ENCODE measurements around the gene OPA3. TPM values are rescaled to one million over a fixed set of nuclear protein-coding genes. Genes with fewer than 3 reads are reported as not detected.

OPA3 gene
- total RNA-seq, 1 experiment from 2014 or later = 16.8 TPM

GRCh38 chr19:45509692-45510015 is 74.9 kb downstream of the OPA3 start:
- no peak for TF ChIP-seq CTCF (IDR thresholded peaks at IDR 0.05; ENCODE audit: unreplicated experiment)
- Mint-ChIP-seq H3K4me3 (ENCODE audit: unreplicated experiment) (peak overlapping the region; percentile 99), H3K27me3 (ENCODE audit: insufficient read depth, unreplicated experiment) (no peaks in the 10 kb centered on the region), H3K36me3 (ENCODE audit: insufficient read depth, unreplicated experiment) (peaks cover 12% of the 10 kb centered on the region), H3K4me1 (ENCODE audit: insufficient read depth, unreplicated experiment) (peaks cover 34% of the 10 kb centered on the region), H3K9me3 (ENCODE audit: unreplicated experiment) (no peaks in the 10 kb centered on the region), H3K27ac (ENCODE audit: low read depth, unreplicated experiment) (peak overlapping the region; percentile 91)
- intact Hi-C loops (cut with micrococcal nuclease) = loop anchor here (5.0 kb wide), 2 partner anchors 58 to 133 kb away; no protein-coding TSS in a partner anchor
- BruUV-seq (replicated peaks) = no TSS peak
- DNase-seq (ENCODE audit: unreplicated experiment) = no peak
- ChIA-PET POLR2A (interaction anchor here (0.6 to 1.5 kb wide), 5 partner anchors 24 to 353 kb away, joined by 3 to 4 read pairs (median 3); partner anchors contain the start of gene SYMPK), CTCF (no interaction called here)

- Mint-ChIP-seq H3K27ac (ENCODE audit: low read depth, unreplicated experiment) (peak overlapping the region; percentile 91), H3K4me1 (ENCODE audit: insufficient read depth, unreplicated experiment) (peaks cover 32% of the 10 kb centered on the region), H3K4me3 (ENCODE audit: unreplicated experiment) (peak overlapping the region; percentile 99), H3K27me3 (ENCODE audit: insufficient read depth, unreplicated experiment) (no peaks in the 10 kb centered on the region), H3K9me3 (ENCODE audit: unreplicated experiment) (no peaks in the 10 kb centered on the region), H3K36me3 (ENCODE audit: insufficient read depth, unreplicated experiment) (peaks cover 12% of the 10 kb centered on the region)
- ChIA-PET POLR2A (interaction anchor here (0.6 to 2.0 kb wide), 10 partner anchors 12 to 354 kb away, joined by 3 to 17 read pairs (median 4); partner anchors contain the start of genes EML2, ERCC1 and SYMPK), CTCF (interaction anchor here (1.1 to 1.2 kb wide), 3 partner anchors 23 to 38 kb away, joined by 3 to 6 read pairs (median 4); no protein-coding TSS in a partner anchor)
- no peak for TF ChIP-seq CTCF (IDR thresholded peaks at IDR 0.05; ENCODE audit: unreplicated experiment)
- peak; percentile 62 for DNase-seq (ENCODE audit: unreplicated experiment)
- BruUV-seq (replicated peaks) = no TSS peak
- intact Hi-C loops (cut with micrococcal nuclease) = loop anchor here (5.0 kb wide), 2 partner anchors 58 to 133 kb away; no protein-coding TSS in a partner anchor
These were observed 75.5 kb downstream of the OPA3 start for GRCh38 chr19:45508861-45509691.

GRCh38 chr19:45508417-45508860 is 76.2 kb downstream of the OPA3 start:
- TF ChIP-seq CTCF (IDR thresholded peaks at IDR 0.05; ENCODE audit: unreplicated experiment) = no peak
- intact Hi-C loops (cut with micrococcal nuclease) = loop anchor here (5.0 kb wide), 2 partner anchors 59 to 134 kb away; no protein-coding TSS in a partner anchor
- peak overlapping the region; percentile 99 for H3K4me3 Mint-ChIP-seq (ENCODE audit: unreplicated experiment)
- DNase-seq (ENCODE audit: unreplicated experiment) = peak; percentile 19
- ChIA-PET CTCF (interaction anchor here (0.6 to 1.2 kb wide), 5 partner anchors 9 to 39 kb away, joined by 3 to 6 read pairs (median 3); no protein-coding TSS in a partner anchor), POLR2A (interaction anchor here (0.6 to 2.0 kb wide), 8 partner anchors 12 to 134 kb away, joined by 3 to 17 read pairs (median 4); partner anchors contain the start of genes EML2 and ERCC1)
- no peaks in the 10 kb centered on the region for H3K27me3 Mint-ChIP-seq (ENCODE audit: insufficient read depth, unreplicated experiment)
- BruUV-seq (replicated peaks) = no TSS peak
- peak overlapping the region; percentile 91 for H3K27ac Mint-ChIP-seq (ENCODE audit: low read depth, unreplicated experiment)
- H3K9me3 Mint-ChIP-seq (ENCODE audit: unreplicated experiment) = no peaks in the 10 kb centered on the region
- peaks cover 26% of the 10 kb centered on the region for H3K4me1 Mint-ChIP-seq (ENCODE audit: insufficient read depth, unreplicated experiment)
- H3K36me3 Mint-ChIP-seq (ENCODE audit: insufficient read depth, unreplicated experiment) = peaks cover 10% of the 10 kb centered on the region

- H3K36me3 Mint-ChIP-seq (ENCODE audit: insufficient read depth, unreplicated experiment) = peaks cover 7% of the 10 kb centered on the region
- POLR2A ChIA-PET = interaction anchor here (0.8 to 2.0 kb wide), 8 partner anchors 12 to 134 kb away, joined by 3 to 17 read pairs (median 4); partner anchors contain the start of genes EML2, ERCC1 and PPP1R13L
- BruUV-seq (replicated peaks) = TSS peak; percentile 46
These were observed 76.7 kb downstream of the OPA3 start for GRCh38 chr19:45507872-45508416.

More at GRCh38 chr19:45507872-45508416, 76.7 kb downstream of the OPA3 start:
- CTCF ChIA-PET = interaction anchor here (0.6 to 1.2 kb wide), 7 partner anchors 8 to 62 kb away, joined by 3 to 6 read pairs (median 3); no protein-coding TSS in a partner anchor
- Mint-ChIP-seq H3K4me1 (ENCODE audit: insufficient read depth, unreplicated experiment) (peaks cover 26% of the 10 kb centered on the region), H3K27ac (ENCODE audit: low read depth, unreplicated experiment) (peak overlapping the region; percentile 91), H3K4me3 (ENCODE audit: unreplicated experiment) (peak overlapping the region; percentile 99), H3K27me3 (ENCODE audit: insufficient read depth, unreplicated experiment) (no peaks in the 10 kb centered on the region), H3K9me3 (ENCODE audit: unreplicated experiment) (no peaks in the 10 kb centered on the region)
- DNase-seq (ENCODE audit: unreplicated experiment) = peak; percentile 35
- TF ChIP-seq CTCF (IDR thresholded peaks at IDR 0.05; ENCODE audit: unreplicated experiment) = no peak
- intact Hi-C loops (cut with micrococcal nuclease) = loop anchor here (1.0 to 5.0 kb wide), 3 partner anchors 15 to 134 kb away; no protein-coding TSS in a partner anchor
